H9 (cell line): ENCODE measurements around the gene MCRIP1. TPM values are rescaled to one million over a fixed set of nuclear protein-coding genes. Genes with fewer than 3 reads are reported as not detected.
A peak's percentile ranks its signal among the peaks of the same experiment; 100 is the strongest.

Experiments used
- DNase-seq: peaks from one replicate; pipeline ENCODE4 v3.0.0-alpha.2; 2017
- H2AFZ ChIP-seq: one replicate; pipeline ENCODE4 v1.6.1; 2013; ENCODE audit warnings: mild to moderate bottlenecking, low read length, control low read depth, moderate library complexity
- H2AK5ac ChIP-seq: 2 replicates; pipeline ENCODE4 v1.6.1; 2013; ENCODE audit warnings: low read length, control low read depth, mixed read lengths; ENCODE audit not compliant: insufficient read length
- H2BK120ac ChIP-seq: one replicate; pipeline ENCODE4 v1.6.1; 2013; ENCODE audit warnings: low read depth, mild to moderate bottlenecking, low read length, control low read depth, inconsistent platforms; ENCODE audit not compliant: poor library complexity, severe bottlenecking
- H2BK12ac ChIP-seq: 2 replicates; pipeline ENCODE4 v1.6.1; 2013; ENCODE audit warnings: low read length, control low read depth, mixed read lengths, low read depth; ENCODE audit not compliant: insufficient read length
- H2BK15ac ChIP-seq: 2 replicates; pipeline ENCODE4 v1.6.1; 2013; ENCODE audit warnings: low read depth, low read length, control low read depth
- H2BK20ac ChIP-seq: one replicate; pipeline ENCODE4 v1.6.1; 2013; ENCODE audit warnings: low read depth, mild to moderate bottlenecking, low read length, control low read depth, inconsistent platforms; ENCODE audit not compliant: poor library complexity, severe bottlenecking
- H2BK5ac ChIP-seq: 2 replicates; pipeline ENCODE4 v1.6.1; 2013; ENCODE audit warnings: low read length, control low read depth, mixed read lengths; ENCODE audit not compliant: insufficient read length
- H3K14ac ChIP-seq: 2 replicates; pipeline ENCODE4 v1.6.1; 2013; ENCODE audit warnings: low read length, control low read depth; ENCODE audit not compliant: insufficient read depth
- H3K18ac ChIP-seq: 2 replicates; pipeline ENCODE4 v1.6.1; 2013; ENCODE audit warnings: low read depth, mild to moderate bottlenecking, mixed read lengths, low read length, control low read depth; ENCODE audit not compliant: insufficient read length
- H3K23ac ChIP-seq: 2 replicates; pipeline ENCODE4 v1.6.1; 2013; ENCODE audit warnings: low read length, control low read depth, mixed read lengths, low read depth; ENCODE audit not compliant: insufficient read length
- H3K23me2 ChIP-seq: 2 replicates; pipeline ENCODE4 v1.6.1; 2013; ENCODE audit warnings: low read depth, mild to moderate bottlenecking, mixed read lengths, low read length, control low read depth; ENCODE audit not compliant: insufficient read length, poor library complexity, severe bottlenecking
- H3K27ac ChIP-seq: 2 replicates; pipeline ENCODE4 v1.5.1; 2013; ENCODE audit warnings: low read length, control low read depth, mixed read lengths, low read depth; ENCODE audit not compliant: insufficient read length
- H3K27me3 ChIP-seq: 2 replicates; pipeline ENCODE4 v1.6.1; 2013; ENCODE audit warnings: low read length, control low read depth, inconsistent platforms; ENCODE audit not compliant: insufficient read depth
- H3K4ac ChIP-seq: 2 replicates; pipeline ENCODE4 v1.6.1; 2013; ENCODE audit warnings: low read depth, mild to moderate bottlenecking, control low read depth, inconsistent platforms, low read length, moderate library complexity
- H3K4me1 ChIP-seq: 2 replicates; pipeline ENCODE4 v1.6.1; 2013; ENCODE audit warnings: low read length, control low read depth, inconsistent platforms; ENCODE audit not compliant: insufficient read depth
- H3K4me2 ChIP-seq: 2 replicates; pipeline ENCODE4 v1.6.1; 2013; ENCODE audit warnings: low read length, control low read depth, mixed read lengths; ENCODE audit not compliant: insufficient read length, insufficient read depth
- H3K56ac ChIP-seq: 2 replicates; pipeline ENCODE4 v1.6.1; 2013; ENCODE audit warnings: low read depth, mild to moderate bottlenecking, mixed read lengths, low read length, control low read depth; ENCODE audit not compliant: insufficient read length
- H3K79me1 ChIP-seq: 2 replicates; pipeline ENCODE4 v1.6.1; 2013; ENCODE audit warnings: low read depth, mild to moderate bottlenecking, moderate library complexity, low read length, control low read depth, inconsistent platforms; ENCODE audit not compliant: insufficient read depth, poor library complexity, severe bottlenecking
- H3K79me2 ChIP-seq: 2 replicates; pipeline ENCODE4 v1.6.1; 2013; ENCODE audit warnings: low read length, control low read depth, inconsistent platforms; ENCODE audit not compliant: insufficient read depth
- H3K9ac ChIP-seq: 2 replicates; pipeline ENCODE4 v1.6.1; 2013; ENCODE audit warnings: low read length, control low read depth, mixed read lengths; ENCODE audit not compliant: insufficient read length; ENCODE audit errors: extremely low read depth
- H3K9me3 ChIP-seq: one replicate; pipeline ENCODE4 v1.6.1; 2013; ENCODE audit warnings: low read depth, low read length, inconsistent platforms; ENCODE audit not compliant: control insufficient read depth
- H3T11ph ChIP-seq: one replicate; pipeline ENCODE4 v1.6.1; 2013; ENCODE audit warnings: mild to moderate bottlenecking, low read length, control low read depth, inconsistent platforms
- H4K20me1 ChIP-seq: one replicate; pipeline ENCODE4 v1.6.1; 2013; ENCODE audit not compliant: control insufficient read depth, insufficient read length, insufficient read depth
- H4K5ac ChIP-seq: 2 replicates; pipeline ENCODE4 v1.6.1; 2013; ENCODE audit warnings: low read depth, mild to moderate bottlenecking, mixed read lengths, low read length, control low read depth; ENCODE audit not compliant: insufficient read length
- H4K8ac ChIP-seq: replicated peaks from 2 replicates; pipeline ENCODE4 v1.6.1; 2013; ENCODE audit warnings: low read length, control low read depth, mixed read lengths, low read depth; ENCODE audit not compliant: insufficient read length
- H4K91ac ChIP-seq: 2 replicates; pipeline ENCODE4 v1.6.1; 2013; ENCODE audit warnings: low read depth, mild to moderate bottlenecking, moderate library complexity, mixed read lengths, low read length, control low read depth; ENCODE audit not compliant: insufficient read length
- H3K27ac Mint-ChIP-seq, 3 experiments: 2 replicates in 2 of 3; 3 replicates in 1 of 3; pipeline ENCODE4 v1.8.0; 2020 to 2021; ENCODE audit warnings: mixed read lengths in 3 of 3, mild to moderate bottlenecking in 1 of 3, moderate library complexity in 1 of 3
- H3K27me3 Mint-ChIP-seq: 2 replicates; pipeline ENCODE4 v1.8.0; 2021; ENCODE audit warnings: low read depth, mild to moderate bottlenecking, moderate library complexity, mixed read lengths
- H3K36me3 Mint-ChIP-seq, 3 experiments: 2 replicates in 2 of 3; 3 replicates in 1 of 3; pipeline ENCODE4 v1.8.0; 2020 to 2021; ENCODE audit warnings: low read depth in 3 of 3, mixed read lengths in 3 of 3; ENCODE audit not compliant: insufficient read depth in 1 of 3
- H3K4me1 Mint-ChIP-seq, 2 experiments: 2 replicates each; pipeline ENCODE4 v1.8.0; 2020; ENCODE audit warnings: mixed read lengths in 2 of 2
- H3K4me3 Mint-ChIP-seq, 2 experiments: 2 replicates in 1 of 2; 3 replicates in 1 of 2; pipeline ENCODE4 v1.8.0; 2020 to 2021; ENCODE audit warnings: mild to moderate bottlenecking in 2 of 2, mixed read lengths in 2 of 2, moderate library complexity in 1 of 2
- H3K9me3 Mint-ChIP-seq, 2 experiments: 2 replicates in 1 of 2; 3 replicates in 1 of 2; pipeline ENCODE4 v1.8.0; 2020; ENCODE audit warnings: mild to moderate bottlenecking in 2 of 2, mixed read lengths in 2 of 2, moderate library complexity in 1 of 2
- WGBS: extraction: QIAGEN DNeasy Blood & Tissue Kit; methylation state at CpG from one replicate; pipeline ENCODE4 v1.1.7; 2013; ENCODE audit warnings: missing lambda C conversion rate, low lambda C conversion rate, mixed read lengths; ENCODE audit not compliant: insufficient read length; ENCODE audit errors: extremely low coverage; 5-methylcytosine and 5-hydroxymethylcytosine counted together
- total RNA-seq: library from RNA; stranded (reverse); gene quantifications from 2 replicates; pipeline ENCODE4 v1.2.1, GENCODE V29; 2021
- TF ChIP-seq, protein P1 (sequence below): fragments of 200-600 bp; sonication (generic); conservative IDR thresholded peaks from 3 replicates; pipeline ENCODE4 v1.8.0; 2021; ENCODE audit warnings: antibody characterized with exemption, mild to moderate bottlenecking

Gene MCRIP1
- total RNA-seq, 1 experiment from 2014 or later, result 118 TPM

DNA sequence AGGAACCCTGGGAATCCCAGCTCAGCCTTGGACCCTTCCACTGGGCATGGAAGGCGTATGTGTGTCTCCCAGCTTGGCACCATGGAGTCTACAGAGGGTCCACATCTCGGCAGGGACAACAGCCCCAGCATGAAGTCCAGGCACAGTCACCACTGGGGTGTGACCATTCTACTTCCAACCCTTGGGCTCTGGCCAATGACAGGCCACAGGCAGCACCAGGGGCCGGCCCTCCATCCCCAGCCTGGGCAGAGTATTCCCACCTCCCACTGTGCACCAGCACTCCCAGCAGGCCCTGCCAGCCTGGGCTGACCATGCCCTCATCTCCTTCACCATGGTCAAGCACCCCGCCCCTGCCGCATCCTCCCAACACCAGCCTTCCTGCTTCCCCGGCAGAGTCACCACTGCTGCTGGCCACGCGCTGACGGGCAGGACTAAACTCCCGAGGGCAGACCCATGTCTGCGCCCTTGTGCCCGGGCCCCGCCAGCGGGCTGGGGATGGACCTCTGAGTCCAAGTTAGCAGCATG, 11.3 kb upstream of the MCRIP1 start:
- H3K27me3 Mint-ChIP-seq, result no peaks in the 10 kb centered on the region
- Histone ChIP-seq H2BK20ac (no peak overlapping the region), H3K23me2 (no peaks in the 10 kb centered on the region), H4K91ac (no peak overlapping the region), H4K20me1 (no peaks in the 10 kb centered on the region), H3K4ac (no peak overlapping the region), H3T11ph (no peak overlapping the region), H3K4me1 (no peaks in the 10 kb centered on the region), H2AFZ (no peak overlapping the region), H3K4me2 (no peak overlapping the region), H2BK15ac (no peak overlapping the region), H3K27ac (no peak overlapping the region), H3K9ac (no peak overlapping the region), H3K14ac (no peak overlapping the region; the same call in 1 of the 2 replicates), H3K56ac (no peak overlapping the region), H3K79me2 (no peaks in the 10 kb centered on the region), H3K27me3 (no peaks in the 10 kb centered on the region), H2BK120ac (no peak overlapping the region), H2BK12ac (no peak overlapping the region), H3K9me3 (no peaks in the 10 kb centered on the region), H2AK5ac (no peak overlapping the region), H4K8ac (no peak overlapping the region), H3K23ac (no peak overlapping the region), H3K79me1 (no peaks in the 10 kb centered on the region), H3K18ac (no peak overlapping the region), H4K5ac (no peak overlapping the region), H2BK5ac (no peak overlapping the region)
- TF ChIP-seq, protein P1, sequence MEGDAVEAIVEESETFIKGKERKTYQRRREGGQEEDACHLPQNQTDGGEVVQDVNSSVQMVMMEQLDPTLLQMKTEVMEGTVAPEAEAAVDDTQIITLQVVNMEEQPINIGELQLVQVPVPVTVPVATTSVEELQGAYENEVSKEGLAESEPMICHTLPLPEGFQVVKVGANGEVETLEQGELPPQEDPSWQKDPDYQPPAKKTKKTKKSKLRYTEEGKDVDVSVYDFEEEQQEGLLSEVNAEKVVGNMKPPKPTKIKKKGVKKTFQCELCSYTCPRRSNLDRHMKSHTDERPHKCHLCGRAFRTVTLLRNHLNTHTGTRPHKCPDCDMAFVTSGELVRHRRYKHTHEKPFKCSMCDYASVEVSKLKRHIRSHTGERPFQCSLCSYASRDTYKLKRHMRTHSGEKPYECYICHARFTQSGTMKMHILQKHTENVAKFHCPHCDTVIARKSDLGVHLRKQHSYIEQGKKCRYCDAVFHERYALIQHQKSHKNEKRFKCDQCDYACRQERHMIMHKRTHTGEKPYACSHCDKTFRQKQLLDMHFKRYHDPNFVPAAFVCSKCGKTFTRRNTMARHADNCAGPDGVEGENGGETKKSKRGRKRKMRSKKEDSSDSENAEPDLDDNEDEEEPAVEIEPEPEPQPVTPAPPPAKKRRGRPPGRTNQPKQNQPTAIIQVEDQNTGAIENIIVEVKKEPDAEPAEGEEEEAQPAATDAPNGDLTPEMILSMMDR, result no peak
- DNase-seq, result no peak
- peaks cover 3% of the 10 kb centered on the region in 2 experiments; a peak in 2 of 4 replicates for H3K4me1 Mint-ChIP-seq
- WGBS, result no CpG with 5 or more reads among the region's 14 CpGs
- no peak overlapping the region for H3K4me3 Mint-ChIP-seq
- peak overlapping the region in 1 of 3 experiments; percentile 60; a peak in 1 of 7 replicates for H3K27ac Mint-ChIP-seq
- peaks cover 19 to 57% (median 42%) of the 10 kb centered on the region in 3 experiments; a peak in 6 of 7 replicates for H3K36me3 Mint-ChIP-seq
- H3K9me3 Mint-ChIP-seq, result no peaks in the 10 kb centered on the region
